Measurements from ENCODE around the gene RSRC1. TPM values are rescaled to one million over a fixed set of nuclear protein-coding genes. Genes with fewer than 3 reads are reported as not detected.

RSRC1 gene
- total and polyA plus RNA-seq, 8 donors, result 7.7 to 19.9 (median 10.2) TPM

DNA sequence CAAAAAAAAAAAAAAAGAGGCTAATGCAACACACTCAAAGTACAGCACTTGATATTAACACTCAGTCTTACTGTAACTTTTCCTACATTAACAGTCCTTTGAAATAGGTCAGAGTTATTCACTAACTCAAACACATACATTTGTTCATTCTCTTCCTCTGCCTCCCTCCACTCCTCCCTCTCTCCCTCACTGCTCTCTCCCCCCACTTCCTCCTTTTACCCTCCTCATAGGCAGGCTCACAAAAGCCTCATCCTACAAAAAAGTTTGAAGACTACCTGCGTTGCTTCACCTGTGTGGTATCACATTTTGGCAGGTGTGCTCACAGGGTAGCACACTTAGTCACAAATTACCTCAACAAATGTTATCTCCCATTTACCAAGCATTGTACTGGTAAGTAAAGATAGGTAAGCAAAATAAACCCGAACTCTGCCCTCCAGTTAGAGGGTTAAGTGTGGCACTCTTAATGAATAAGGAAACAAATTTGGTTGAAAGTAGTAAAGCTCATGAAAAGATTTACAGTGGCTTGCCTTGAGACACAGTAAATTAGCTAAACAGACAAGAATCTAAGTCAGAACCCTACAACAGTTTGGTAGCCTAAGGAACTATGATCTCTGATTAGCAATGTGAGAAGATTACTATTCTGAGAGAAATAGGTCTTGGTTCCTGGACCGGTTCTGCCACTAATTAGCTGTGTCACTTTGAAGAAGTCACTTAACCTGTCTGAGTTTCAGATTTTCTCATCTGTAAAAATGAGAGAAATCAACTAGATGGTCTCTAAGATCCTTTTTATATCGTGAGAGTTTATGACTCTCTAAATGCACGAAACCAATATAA is 310.1 kb downstream of the RSRC1 start:
- ATAC-seq (no peak), FAIRE-seq (no peak), DNase-seq (no peak)
- H3K9me3 ChIP-seq, result no peaks in the 10 kb centered on the region
- no peaks in the 10 kb centered on the region for H3K36me3 ChIP-seq
- WGBS, 2 donors, result 87 to 95% methylated on average over 5 of the region's 5 CpGs
- TF ChIP-seq, protein P1, sequence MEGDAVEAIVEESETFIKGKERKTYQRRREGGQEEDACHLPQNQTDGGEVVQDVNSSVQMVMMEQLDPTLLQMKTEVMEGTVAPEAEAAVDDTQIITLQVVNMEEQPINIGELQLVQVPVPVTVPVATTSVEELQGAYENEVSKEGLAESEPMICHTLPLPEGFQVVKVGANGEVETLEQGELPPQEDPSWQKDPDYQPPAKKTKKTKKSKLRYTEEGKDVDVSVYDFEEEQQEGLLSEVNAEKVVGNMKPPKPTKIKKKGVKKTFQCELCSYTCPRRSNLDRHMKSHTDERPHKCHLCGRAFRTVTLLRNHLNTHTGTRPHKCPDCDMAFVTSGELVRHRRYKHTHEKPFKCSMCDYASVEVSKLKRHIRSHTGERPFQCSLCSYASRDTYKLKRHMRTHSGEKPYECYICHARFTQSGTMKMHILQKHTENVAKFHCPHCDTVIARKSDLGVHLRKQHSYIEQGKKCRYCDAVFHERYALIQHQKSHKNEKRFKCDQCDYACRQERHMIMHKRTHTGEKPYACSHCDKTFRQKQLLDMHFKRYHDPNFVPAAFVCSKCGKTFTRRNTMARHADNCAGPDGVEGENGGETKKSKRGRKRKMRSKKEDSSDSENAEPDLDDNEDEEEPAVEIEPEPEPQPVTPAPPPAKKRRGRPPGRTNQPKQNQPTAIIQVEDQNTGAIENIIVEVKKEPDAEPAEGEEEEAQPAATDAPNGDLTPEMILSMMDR (IDR thresholded peaks at IDR 0.05), result no peak
- H3K27me3 ChIP-seq, result no peaks in the 10 kb centered on the region
- no peak overlapping the region for H3K4me3 ChIP-seq
- intact Hi-C loops (cut with DNase I), result no loop called here
- no peak overlapping the region for H3K27ac ChIP-seq
- no peaks in the 10 kb centered on the region for H3K4me1 ChIP-seq

- DNase-seq (no peak), ATAC-seq (peak in 2 of 4 donors; percentile 25 to 45), FAIRE-seq (no peak)
- H3K4me1 ChIP-seq, result no peaks in the 10 kb centered on the region
- H3K9me3 ChIP-seq, result no peaks in the 10 kb centered on the region
- TF ChIP-seq, protein P1 (IDR thresholded peaks at IDR 0.05), result no peak
- H3K4me3 ChIP-seq, result no peak overlapping the region
- no peaks in the 10 kb centered on the region for H3K27me3 ChIP-seq
- H3K36me3 ChIP-seq, result no peaks in the 10 kb centered on the region
- 84 to 85% methylated on average over 3 of the region's 3 CpGs for WGBS, 2 donors
- intact Hi-C loops (cut with DNase I), result no loop called here
- no peak overlapping the region for H3K27ac ChIP-seq
Measured at GRCh38 chr3:158420654-158421396, 310.9 kb downstream of the RSRC1 start.

DNA sequence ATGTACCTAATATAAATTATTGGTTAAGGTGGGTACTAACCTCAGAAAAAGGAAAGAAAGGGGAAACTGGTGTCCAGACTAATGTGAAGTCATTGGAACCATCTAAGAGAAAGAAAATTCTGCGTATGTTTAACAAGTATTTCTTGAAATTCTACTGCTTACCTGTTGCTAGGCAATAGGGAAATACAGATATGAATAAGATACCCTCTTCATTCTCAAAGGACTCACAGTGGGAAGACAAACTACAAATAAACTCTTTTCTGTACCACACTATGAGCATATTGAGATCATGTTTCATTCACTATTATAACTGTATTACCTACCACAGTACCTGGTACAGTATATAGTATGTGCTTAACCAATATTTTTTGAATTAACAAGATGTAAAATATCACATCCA is 320.6 kb downstream of the RSRC1 start:
- intact Hi-C loops (cut with DNase I), result no loop called here
- H3K4me1 ChIP-seq, result peaks cover 0 to 3% (median 0%) of the 10 kb centered on the region in 3 donors
- ATAC-seq (no peak), DNase-seq (no peak), FAIRE-seq (no peak)
- no peaks in the 10 kb centered on the region for H3K9me3 ChIP-seq
- H3K27me3 ChIP-seq, result no peaks in the 10 kb centered on the region
- H3K4me3 ChIP-seq, result no peak overlapping the region
- WGBS, 2 donors, result 86 to 95% methylated on average over 1 of the region's 1 CpG
- H3K27ac ChIP-seq, result no peak overlapping the region
- TF ChIP-seq, protein P1 (IDR thresholded peaks at IDR 0.05), result no peak
- no peaks in the 10 kb centered on the region for H3K36me3 ChIP-seq

- intact Hi-C loops (cut with DNase I), result no loop called here
- no peak overlapping the region for H3K4me3 ChIP-seq
- FAIRE-seq, result no peak
- peaks cover 0 to 3% (median 0%) of the 10 kb centered on the region in 3 donors for H3K4me1 ChIP-seq
- DNase-seq, result no peak
- no peaks in the 10 kb centered on the region for H3K36me3 ChIP-seq
- ATAC-seq, result no peak
- no peaks in the 10 kb centered on the region for H3K9me3 ChIP-seq
- TF ChIP-seq, protein P1 (IDR thresholded peaks at IDR 0.05), result no peak
- H3K27ac ChIP-seq, result no peak overlapping the region
- H3K27me3 ChIP-seq, result no peaks in the 10 kb centered on the region
Measured at GRCh38 chr3:158430968-158431367, 321.1 kb downstream of the RSRC1 start.
